ENCODE data around the gene NKAP. TPM values are rescaled to one million over a fixed set of nuclear protein-coding genes. Genes with fewer than 3 reads are reported as not detected.

Gene NKAP
- total and polyA plus RNA-seq, 2 of the 8 experiments (the other 6 are each of a cell fraction or from before 2014, with no cell fraction given), result 2.8 to 7.1 TPM

DNA sequence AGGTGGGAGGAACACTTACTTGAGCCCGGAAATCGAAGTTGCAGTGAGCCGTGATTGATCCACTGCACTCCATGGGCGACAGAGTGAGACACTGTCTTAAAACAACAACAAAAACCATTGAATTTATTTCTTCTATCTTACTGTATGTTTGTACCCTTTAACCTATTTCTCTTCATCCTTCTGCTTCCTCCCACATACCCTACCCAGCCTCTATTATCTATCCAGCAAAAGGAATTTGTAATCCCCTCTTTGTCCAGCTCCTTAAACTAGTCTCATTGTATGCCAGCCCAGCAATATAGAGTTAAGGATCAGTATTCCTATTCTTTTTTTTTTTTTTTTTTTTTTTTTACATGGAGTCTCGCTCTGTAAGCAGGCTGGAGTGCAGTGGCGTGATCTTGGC is 1.9 kb upstream of the NKAP start:
- H3K14ac ChIP-seq (ENCODE audit: insufficient read length), result no peak overlapping the region
- ChIA-PET POLR2A (ENCODE audit: partially characterized antibody) (no interaction called here), CTCF (ENCODE audit: partially characterized antibody) (no interaction called here)
- TF ChIP-seq NRF1 (IDR thresholded peaks at IDR 0.05; ENCODE audit: low read depth, low read length) (no peak), BACH1 (IDR thresholded peaks at IDR 0.05; ENCODE audit: low read length) (no peak), ASH2L (IDR thresholded peaks at IDR 0.05; ENCODE audit: low read length) (no peak), SIN3A (conservative IDR thresholded peaks at IDR 0.05 in 1 of 2, IDR thresholded peaks at IDR 0.05 in 1 of 2; ENCODE audit: low read depth in 1 of 2, low read length in 2 of 2) (no peak), EZH2 (IDR thresholded peaks at IDR 0.05; ENCODE audit: low read depth, low read length, severe bottlenecking) (no peak), RBBP5 (IDR thresholded peaks at IDR 0.05; ENCODE audit: borderline replicate concordance, low read depth, low read length) (no peak), POLR2A (IDR thresholded peaks at IDR 0.05; ENCODE audit: control extremely low read depth in 1 of 2, low read depth in 2 of 2, low read length in 2 of 2) (no peak), POLR2AphosphoS5 (IDR thresholded peaks at IDR 0.05; ENCODE audit: low read depth, low read length) (no peak), TCF12 (IDR thresholded peaks at IDR 0.05; ENCODE audit: low read depth, low read length) (no peak), CHD1 (IDR thresholded peaks at IDR 0.05; ENCODE audit: low read depth, low read length) (no peak)
- H2BK5ac ChIP-seq (ENCODE audit: low read depth, low read length), result no peak overlapping the region
- H2AK5ac ChIP-seq (ENCODE audit: low read depth, low read length), result no peak overlapping the region
- H3K79me1 ChIP-seq (ENCODE audit: low read depth, low read length), result no peaks in the 10 kb centered on the region
- no peak overlapping the region for H3K4me2 ChIP-seq (ENCODE audit: insufficient read depth in 1 of 2, low read depth in 2 of 2, low read length in 2 of 2)
- no peak overlapping the region for H4K8ac ChIP-seq (ENCODE audit: extremely low read depth, insufficient read depth, low read length)
- DNase-seq (ENCODE audit: low read depth in 1 of 2, low spot score in 2 of 2) (no peak), FAIRE-seq (no peak)
- H3K27me3 ChIP-seq (replicated peaks in 1 of 4; ENCODE audit: control insufficient read depth in 3 of 4, extremely low read depth in 1 of 4, insufficient read depth in 3 of 4, low read length in 3 of 4), result no peaks in the 10 kb centered on the region
- H4K20me1 ChIP-seq (replicated peaks in 1 of 2; ENCODE audit: control insufficient read depth in 1 of 2, insufficient read depth in 2 of 2, low read length in 2 of 2), result no peaks in the 10 kb centered on the region
- H2BK120ac ChIP-seq (replicated peaks; ENCODE audit: low read depth, low read length), result no peak overlapping the region
- no peak overlapping the region for H3K9ac ChIP-seq (replicated peaks in 1 of 4; ENCODE audit: extremely low read depth in 1 of 4, low read depth in 3 of 4, low read length in 3 of 4)
- H3K18ac ChIP-seq (ENCODE audit: extremely low read depth, low read length), result no peak overlapping the region
- no peak overlapping the region for H4K91ac ChIP-seq (replicated peaks; ENCODE audit: insufficient read length, low read length)
- no peak overlapping the region for H3K4me3 ChIP-seq (ENCODE audit: extremely low read depth in 1 of 4, insufficient read depth in 2 of 4, low read depth in 3 of 4, low read length in 4 of 4)
- H3K4me1 ChIP-seq (replicated peaks in 1 of 4; ENCODE audit: control insufficient read depth in 3 of 4, insufficient read depth in 4 of 4, low read length in 3 of 4), result no peaks in the 10 kb centered on the region
- H2BK12ac ChIP-seq (ENCODE audit: low read depth, low read length), result no peak overlapping the region
- no peaks in the 10 kb centered on the region for H3K9me3 ChIP-seq (ENCODE audit: insufficient read depth in 2 of 2, low read depth in 1 of 2, low read length in 1 of 2)
- no peaks in the 10 kb centered on the region; the same call in 1 of the 2 replicates for H3K23me2 ChIP-seq (ENCODE audit: low read depth, low read length)
- no peak overlapping the region for H2BK20ac ChIP-seq (ENCODE audit: low read length)
- no peaks in the 10 kb centered on the region for H3K36me3 ChIP-seq (ENCODE audit: control insufficient read depth in 2 of 4, insufficient read depth in 4 of 4, low read length in 3 of 4)
- H3K23ac ChIP-seq (ENCODE audit: insufficient read length), result no peak overlapping the region
- no peaks in the 10 kb centered on the region for H3K79me2 ChIP-seq (ENCODE audit: control insufficient read depth in 1 of 2, insufficient read depth in 2 of 2, low read length in 2 of 2)
- H3K27ac ChIP-seq (ENCODE audit: low read depth, low read length), result no peak overlapping the region
- no peak overlapping the region for H3K4ac ChIP-seq (replicated peaks; ENCODE audit: insufficient read length, low read depth, low read length)
- no peak overlapping the region for H2BK15ac ChIP-seq (ENCODE audit: low read length)
- H3K56ac ChIP-seq (replicated peaks; ENCODE audit: insufficient read length, low read depth, low read length), result no peak overlapping the region
- 94% methylated on average over 5 of the region's 6 CpGs; no CpG with 5 or more reads in 1 of the 2 experiments for WGBS, 2 experiments (ENCODE audit: extremely low coverage in 1 of 2, insufficient coverage in 1 of 2, insufficient read length in 1 of 2, insufficient replicate concordance in 2 of 2, low coverage in 1 of 2, low lambda C conversion rate in 2 of 2, missing lambda C conversion rate in 1 of 2)
- H4K5ac ChIP-seq (ENCODE audit: insufficient read length, low read depth, low read length), result no peak overlapping the region
- H2AFZ ChIP-seq (ENCODE audit: low read length), result no peak overlapping the region

Measured in H1 (cell line).